ENCODE data around the gene AOPEP. TPM values are rescaled to one million over a fixed set of nuclear protein-coding genes. Genes with fewer than 3 reads are reported as not detected.

AOPEP gene
- total and polyA plus RNA-seq, 2 of the 13 experiments (the other 11 are each of a cell fraction or from before 2014, with no cell fraction given) = 22.2 to 41.6 TPM

GRCh38 chr9:94869415-94869843, 142.9 kb downstream of the AOPEP start:
- intact Hi-C loops (cut with micrococcal nuclease; ENCODE audit: unreplicated experiment) = no loop called here
- WGBS (ENCODE audit: low lambda C conversion rate) = 74% methylated on average over 4 of the region's 4 CpGs
- ATAC-seq = no peak
- ChIA-PET POLR2A (no interaction called here), CTCF (ENCODE audit: low intra/inter-chr PET ratio, low total read pairs) (no interaction called here)
- no peak for FAIRE-seq
- H3K36me3 ChIP-seq (replicated peaks in 1 of 2; ENCODE audit: control insufficient read depth in 1 of 2, insufficient read depth in 2 of 2, low read length in 2 of 2) = no peaks in the 10 kb centered on the region; a peak in 1 of 5 replicates
- no peak overlapping the region for H3K27ac ChIP-seq (ENCODE audit: extremely low read length, insufficient read depth, low read length)
- no peaks in the 10 kb centered on the region for H3K9me3 ChIP-seq (ENCODE audit: low read length)
- H3K79me2 ChIP-seq (ENCODE audit: insufficient read depth, low read length) = no peaks in the 10 kb centered on the region
- no peak overlapping the region for H3K9ac ChIP-seq (ENCODE audit: insufficient read depth, low read depth, low read length)
- no peaks in the 10 kb centered on the region for H4K20me1 ChIP-seq (ENCODE audit: insufficient read depth, low read length)
- TF ChIP-seq SOX13 (IDR thresholded peaks at IDR 0.05) = 0 out of 2 replicates have a peak, but pooled peaks have one; percentile 20
- TF ChIP-seq SOX13 (CRISPR knock-in tag; conservative IDR thresholded peaks at IDR 0.05 in 1 of 2, IDR thresholded peaks at IDR 0.05 in 1 of 2) = 0 out of 4 replicates have a peak, but pooled peaks of 1 of the 2 experiments have one; percentile 15
- no peak for TF ChIP-seq SAP130 (CRISPR knock-in tag; IDR thresholded peaks at IDR 0.05; ENCODE audit: low read depth)
- in situ Hi-C loops (cut with HindIII; ENCODE audit: extremely low pct_ligation_motif_present, low pct_unique_long_range_greater_than_20kb) = no loop called here
- no peak overlapping the region for H3K4me3 ChIP-seq (replicated peaks in 1 of 3; ENCODE audit: insufficient read depth in 1 of 3, low read depth in 2 of 3, low read length in 3 of 3)
- H3K27me3 ChIP-seq (ENCODE audit: control insufficient read depth in 1 of 2, insufficient read depth in 2 of 2, low read length in 2 of 2) = no peaks in the 10 kb centered on the region
- peaks cover 41% of the 10 kb centered on the region for H3K4me1 ChIP-seq (ENCODE audit: insufficient read depth, low read length)
- DNase-seq (ENCODE audit: low spot score) = no peak
- no peak overlapping the region for H2AFZ ChIP-seq (ENCODE audit: low read length)
- BruUV-seq (replicated peaks) = no TSS peak
- no peak overlapping the region for H3K4me2 ChIP-seq (ENCODE audit: low read depth, low read length)

DNA sequence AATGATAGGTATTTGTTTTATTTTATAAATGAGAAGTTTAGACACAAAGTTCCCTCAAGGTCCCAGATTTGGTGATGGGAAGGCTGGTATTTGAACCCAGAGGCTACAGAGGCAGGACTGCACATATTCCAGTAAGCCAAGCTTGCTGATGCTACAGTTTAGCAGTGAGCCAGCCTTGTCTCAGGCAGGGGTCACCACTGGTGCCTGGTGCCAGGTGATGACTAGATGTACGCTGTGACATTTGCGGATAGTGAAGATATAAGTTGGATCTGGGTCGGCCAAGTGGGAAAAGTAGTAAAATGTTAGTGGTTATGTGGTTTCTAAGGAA, 143.9 kb downstream of the AOPEP start:
- no peak for FAIRE-seq
- CTCF ChIA-PET (ENCODE audit: low intra/inter-chr PET ratio, low total read pairs) = no interaction called here
- H3K27me3 ChIP-seq (ENCODE audit: control insufficient read depth in 1 of 2, insufficient read depth in 2 of 2, low read length in 2 of 2) = no peaks in the 10 kb centered on the region
- in situ Hi-C loops (cut with HindIII; ENCODE audit: extremely low pct_ligation_motif_present, low pct_unique_long_range_greater_than_20kb) = no loop called here
- H2AFZ ChIP-seq (ENCODE audit: low read length) = no peak overlapping the region
- no peak for ATAC-seq
- no peak overlapping the region for H3K9ac ChIP-seq (ENCODE audit: insufficient read depth, low read depth, low read length)
- no peaks in the 10 kb centered on the region; a peak in 1 of 5 replicates for H3K36me3 ChIP-seq (replicated peaks in 1 of 2; ENCODE audit: control insufficient read depth in 1 of 2, insufficient read depth in 2 of 2, low read length in 2 of 2)
- WGBS (ENCODE audit: low lambda C conversion rate) = 100% methylated on average over 3 of the region's 3 CpGs
- H3K79me2 ChIP-seq (ENCODE audit: insufficient read depth, low read length) = no peaks in the 10 kb centered on the region
- intact Hi-C loops (cut with micrococcal nuclease; ENCODE audit: unreplicated experiment) = no loop called here
- H4K20me1 ChIP-seq (ENCODE audit: insufficient read depth, low read length) = no peaks in the 10 kb centered on the region
- no peak for DNase-seq (ENCODE audit: low spot score)
- no peak overlapping the region for H3K4me3 ChIP-seq (replicated peaks in 1 of 3; ENCODE audit: insufficient read depth in 1 of 3, low read depth in 2 of 3, low read length in 3 of 3)
- no peak overlapping the region for H3K27ac ChIP-seq (ENCODE audit: extremely low read length, insufficient read depth, low read length)
- H3K4me1 ChIP-seq (ENCODE audit: insufficient read depth, low read length) = peaks cover 39% of the 10 kb centered on the region
- H3K9me3 ChIP-seq (ENCODE audit: low read length) = no peaks in the 10 kb centered on the region
- no peak overlapping the region for H3K4me2 ChIP-seq (ENCODE audit: low read depth, low read length)
- POLR2A ChIA-PET = no interaction called here
- BruUV-seq (replicated peaks) = no TSS peak
- TF ChIP-seq ZNF335 (CRISPR knock-in tag; IDR thresholded peaks at IDR 0.05) = no peak
- TF ChIP-seq AGO1 (IDR thresholded peaks at IDR 0.05; ENCODE audit: low read depth, low read length, poor library complexity, severe bottlenecking) = no peak
- no peak for TF ChIP-seq ATF5 (CRISPR knock-in tag; IDR thresholded peaks at IDR 0.05; ENCODE audit: low read depth)
- TF ChIP-seq EP300 (IDR thresholded peaks at IDR 0.05; ENCODE audit: low read depth in 2 of 2, low read length in 2 of 2) = no peak
- TF ChIP-seq EP300 (CRISPR knock-in tag; IDR thresholded peaks at IDR 0.05; ENCODE audit: borderline replicate concordance) = no peak
- TF ChIP-seq JDP2 (CRISPR knock-in tag; IDR thresholded peaks at IDR 0.05; ENCODE audit: borderline replicate concordance) = no peak
- TF ChIP-seq ZFP36L1 (CRISPR knock-in tag; IDR thresholded peaks at IDR 0.05) = no peak
- no peak for TF ChIP-seq ZKSCAN5 (CRISPR knock-in tag; IDR thresholded peaks at IDR 0.05)
- TF ChIP-seq HMG20A (CRISPR knock-in tag; IDR thresholded peaks at IDR 0.05; ENCODE audit: borderline replicate concordance) = no peak
- no peak for TF ChIP-seq RNF219 (CRISPR knock-in tag; IDR thresholded peaks at IDR 0.05)
- no peak for TF ChIP-seq U2AF1 (optimal IDR thresholded peaks at IDR 0.05; ENCODE audit: low read depth, low read length)
- TF ChIP-seq ZNF343 (CRISPR knock-in tag; IDR thresholded peaks at IDR 0.05) = no peak
